H1 (cell line): Measurements from ENCODE around the gene PC. TPM values are rescaled to one million over a fixed set of nuclear protein-coding genes. Genes with fewer than 3 reads are reported as not detected.

Source experiments
- CTCF ChIA-PET: fragments of 300-600 bp; sonication (Branson Sonifier 250); formaldehyde crosslinking; loops from one replicate; lab custom pipeline; 2021; ENCODE audit not compliant: partially characterized antibody; lab: Charles Lee
- POLR2A ChIA-PET: fragments of 300-600 bp; sonication (Branson Sonifier 250); formaldehyde crosslinking; loops from one replicate; lab custom pipeline; 2021; ENCODE audit warnings: inconsistent platforms; ENCODE audit not compliant: partially characterized antibody; lab: Charles Lee
- DNase-seq, 2 experiments: peaks; one replicate each; pipeline versions ENCODE4 v3.0.0 to v3.0.0-alpha.2; 2010 to 2022; ENCODE audit warnings: low spot score in 2 of 2, low read depth in 1 of 2, mixed read lengths in 1 of 2
- FAIRE-seq: peaks from 2 replicates; lab custom pipeline; 2011; peaks lifted over from hg19 to GRCh38; lab: Jason Lieb, UNC
- H2AFZ ChIP-seq: 2 replicates; pipeline ENCODE4 v1.8.1; 2012; ENCODE audit warnings: low read length, inconsistent platforms
- H2AK5ac ChIP-seq: 2 replicates; pipeline ENCODE4 v1.6.1; 2013; ENCODE audit warnings: low read depth, low read length
- H2BK120ac ChIP-seq: replicated peaks from 2 replicates; pipeline ENCODE3; 2013; ENCODE audit warnings: low read depth, low read length, inconsistent platforms
- H2BK12ac ChIP-seq: 2 replicates; pipeline ENCODE4 v1.6.1; 2013; ENCODE audit warnings: low read depth, low read length
- H2BK15ac ChIP-seq: 2 replicates; pipeline ENCODE4 v1.6.1; 2013; ENCODE audit warnings: low read length
- H2BK20ac ChIP-seq: 2 replicates; pipeline ENCODE4 v1.6.1; 2013; ENCODE audit warnings: low read length
- H2BK5ac ChIP-seq: 2 replicates; pipeline ENCODE4 v1.6.1; 2013; ENCODE audit warnings: low read depth, low read length
- H3K14ac ChIP-seq: 2 replicates; pipeline ENCODE4 v1.6.1; 2013; ENCODE audit warnings: inconsistent platforms; ENCODE audit not compliant: insufficient read length
- H3K18ac ChIP-seq: 2 replicates; pipeline ENCODE4 v1.6.1; 2013; ENCODE audit warnings: low read length; ENCODE audit errors: extremely low read depth
- H3K23ac ChIP-seq: 2 replicates; pipeline ENCODE4 v1.6.1; 2013; ENCODE audit warnings: inconsistent platforms; ENCODE audit not compliant: insufficient read length
- H3K23me2 ChIP-seq: 2 replicates; pipeline ENCODE4 v1.6.1; 2013; ENCODE audit warnings: low read depth, low read length
- H3K27ac ChIP-seq: 2 replicates; pipeline ENCODE4 v1.6.1; 2011; ENCODE audit warnings: low read depth, low read length, inconsistent platforms
- H3K27me3 ChIP-seq, 4 experiments: replicated peaks in 1 of 4; 1 replicate in 1 of 4; 2 replicates in 3 of 4; pipeline versions ENCODE4 v1.6.1 to v1.8.1; 2011 to 2013; ENCODE audit warnings: low read length in 3 of 4, mild to moderate bottlenecking in 3 of 4, inconsistent platforms in 2 of 4, mixed read lengths in 2 of 4, moderate library complexity in 1 of 4; ENCODE audit not compliant: control insufficient read depth in 3 of 4, insufficient read depth in 3 of 4; ENCODE audit errors: extremely low read depth in 1 of 4
- H3K36me3 ChIP-seq, 4 experiments: 2 replicates each; pipeline versions ENCODE4 v1.6.1 to v1.8.1; 2011 to 2013; ENCODE audit warnings: mild to moderate bottlenecking in 4 of 4, low read length in 3 of 4, moderate library complexity in 2 of 4, control low read depth in 1 of 4, inconsistent platforms in 1 of 4; ENCODE audit not compliant: insufficient read depth in 4 of 4, control insufficient read depth in 2 of 4
- H3K4ac ChIP-seq: replicated peaks from 2 replicates; pipeline ENCODE3; 2013; ENCODE audit warnings: low read length, low read depth, mixed read lengths, inconsistent platforms; ENCODE audit not compliant: insufficient read length
- H3K4me1 ChIP-seq, 4 experiments: replicated peaks in 1 of 4; 1 replicate in 1 of 4; 2 replicates in 3 of 4; pipeline versions ENCODE4 v1.6.1 to v1.8.1; 2011 to 2013; ENCODE audit warnings: low read length in 3 of 4, inconsistent platforms in 2 of 4, mixed read lengths in 1 of 4; ENCODE audit not compliant: insufficient read depth in 4 of 4, control insufficient read depth in 3 of 4
- H3K4me2 ChIP-seq, 2 experiments: 2 replicates each; pipeline versions ENCODE4 v1.6.1 to v1.8.1; 2011 to 2013; ENCODE audit warnings: low read depth in 2 of 2, low read length in 2 of 2, control low read depth in 1 of 2, inconsistent platforms in 1 of 2, mild to moderate bottlenecking in 1 of 2; ENCODE audit not compliant: insufficient read depth in 1 of 2
- H3K4me3 ChIP-seq, 4 experiments: fragments of 200-600, 300-600 bp in 1 of 4; sonication (generic), shearing (Covaris generic), sonication (Bioruptor Twin) in 1 of 4; 2 replicates each; pipeline versions ENCODE4 v1.5.1 to v1.8.1; 2011 to 2016; ENCODE audit warnings: low read length in 4 of 4, low read depth in 3 of 4, control low read depth in 2 of 4, inconsistent platforms in 2 of 4, mild to moderate bottlenecking in 2 of 4, mixed read lengths in 1 of 4, moderate library complexity in 1 of 4; ENCODE audit not compliant: insufficient read depth in 2 of 4; ENCODE audit errors: extremely low read depth in 1 of 4
- H3K56ac ChIP-seq: replicated peaks from 2 replicates; pipeline ENCODE3; 2013; ENCODE audit warnings: low read depth, mild to moderate bottlenecking, mixed read lengths, low read length, inconsistent platforms; ENCODE audit not compliant: insufficient read length
- H3K79me1 ChIP-seq: 2 replicates; pipeline ENCODE4 v1.6.1; 2013; ENCODE audit warnings: low read depth, low read length, control low read depth
- H3K79me2 ChIP-seq, 2 experiments: 2 replicates each; pipeline versions ENCODE4 v1.6.1 to v1.8.1; 2012 to 2013; ENCODE audit warnings: low read length in 2 of 2, mild to moderate bottlenecking in 2 of 2, inconsistent platforms in 1 of 2; ENCODE audit not compliant: insufficient read depth in 2 of 2, control insufficient read depth in 1 of 2
- H3K9ac ChIP-seq, 4 experiments: replicated peaks in 1 of 4; 1 replicate in 1 of 4; 2 replicates in 3 of 4; pipeline versions ENCODE4 v1.6.1 to v1.8.1; 2011 to 2013; ENCODE audit warnings: low read depth in 3 of 4, low read length in 3 of 4, control low read depth in 2 of 4, mild to moderate bottlenecking in 2 of 4, moderate library complexity in 2 of 4, inconsistent platforms in 1 of 4; ENCODE audit errors: extremely low read depth in 1 of 4
- H3K9me3 ChIP-seq, 2 experiments: 2 replicates each; pipeline versions ENCODE4 v1.6.1 to v1.8.1; 2012 to 2013; ENCODE audit warnings: mild to moderate bottlenecking in 2 of 2, moderate library complexity in 2 of 2, control low read depth in 1 of 2, inconsistent platforms in 1 of 2, low read depth in 1 of 2, low read length in 1 of 2, mixed read lengths in 1 of 2; ENCODE audit not compliant: insufficient read depth in 2 of 2
- H4K20me1 ChIP-seq, 2 experiments: replicated peaks in 1 of 2; 2 replicates each; pipeline versions ENCODE3 to v1.8.1; 2011 to 2013; ENCODE audit warnings: inconsistent platforms in 2 of 2, low read length in 2 of 2, mild to moderate bottlenecking in 1 of 2; ENCODE audit not compliant: insufficient read depth in 2 of 2, control insufficient read depth in 1 of 2
- H4K5ac ChIP-seq: 2 replicates; pipeline ENCODE4 v1.6.1; 2013; ENCODE audit warnings: low read length, low read depth, mixed read lengths, inconsistent platforms; ENCODE audit not compliant: insufficient read length
- H4K8ac ChIP-seq: 2 replicates; pipeline ENCODE4 v1.8.0; 2013; ENCODE audit warnings: mild to moderate bottlenecking, moderate library complexity, low read length, inconsistent platforms; ENCODE audit not compliant: insufficient read depth; ENCODE audit errors: extremely low read depth
- H4K91ac ChIP-seq: replicated peaks from 2 replicates; pipeline ENCODE3; 2013; ENCODE audit warnings: low read length, mixed read lengths, inconsistent platforms; ENCODE audit not compliant: insufficient read length
- ASH2L ChIP-seq: fragments of 200-600, 300-600 bp; sonication (generic); IDR thresholded peaks from one replicate; pipeline ENCODE4 v1.7.1; 2017; ENCODE audit warnings: low read length
- BCL11A ChIP-seq, 2 experiments: IDR thresholded peaks; one replicate each; pipeline ENCODE4 v1.6.1; 2011; ENCODE audit warnings: low read depth in 2 of 2, low read length in 2 of 2, mild to moderate bottlenecking in 2 of 2
- CBX8 ChIP-seq: fragments of 300-800, 300-1000 bp; sonication (generic); IDR thresholded peaks from 2 replicates; pipeline ENCODE4 v1.7.1; 2016; ENCODE audit warnings: low read depth, low read length, borderline replicate concordance
- CEBPB ChIP-seq: IDR thresholded peaks from 2 replicates; pipeline ENCODE4 v1.6.1; 2012; ENCODE audit warnings: low read depth, low read length
- CTBP2 ChIP-seq: IDR thresholded peaks from 2 replicates; pipeline ENCODE4 v1.7.0; 2011; ENCODE audit warnings: borderline replicate concordance, mild to moderate bottlenecking, moderate library complexity, mixed read lengths, low read length; ENCODE audit not compliant: insufficient read depth, insufficient read length
- HDAC2 ChIP-seq, 2 experiments: fragments of 300-600 bp in 1 of 2; sonication (generic) in 1 of 2; IDR thresholded peaks; 2 replicates each; pipeline ENCODE4 v1.6.1; 2011 to 2012; ENCODE audit warnings: low read depth in 2 of 2, low read length in 2 of 2, mild to moderate bottlenecking in 2 of 2, moderate library complexity in 2 of 2, borderline replicate concordance in 1 of 2, inconsistent platforms in 1 of 2
- PHF8 ChIP-seq: fragments of 200-600 bp; sonication (generic); conservative IDR thresholded peaks from 2 replicates; pipeline ENCODE4 v1.7.1; 2012; ENCODE audit warnings: low read depth, mild to moderate bottlenecking, inconsistent platforms, low read length, moderate library complexity
- SIX5 ChIP-seq: IDR thresholded peaks from 2 replicates; pipeline ENCODE4 v1.6.1; 2011; ENCODE audit warnings: mild to moderate bottlenecking, low read depth, low read length
- WGBS, 2 experiments: shearing (Covaris generic) in 1 of 2; methylation state at CpG; one replicate each; pipeline versions ENCODE4 v1.1.6 to v1.1.7; 2013 to 2015; ENCODE audit warnings: low lambda C conversion rate in 2 of 2, mixed read lengths in 2 of 2, inconsistent platforms in 1 of 2, low coverage in 1 of 2, missing lambda C conversion rate in 1 of 2; ENCODE audit not compliant: insufficient replicate concordance in 2 of 2, insufficient coverage in 1 of 2, insufficient read length in 1 of 2; ENCODE audit errors: extremely low coverage in 1 of 2, missing lambda C conversion rate in 1 of 2; 5-methylcytosine and 5-hydroxymethylcytosine counted together
- polyA plus RNA-seq, 7 experiments: library from polyadenylated mRNA; depleted of rRNA in 3 of 7; stranded (reverse) in 5 of 7; unstranded in 2 of 7; fragments of >200 nt in 5 of 7; fragments of 200-250 nt in 2 of 7; gene quantifications; 1 replicate in 5 of 7; 2 replicates in 1 of 7; 4 replicates in 1 of 7; pipeline versions ENCODE4 v1.2.1 to v1.2.3, GENCODE V29; 2011 to 2013; ENCODE audit warnings: missing spikeins in 2 of 7, mixed read lengths in 2 of 7
- total RNA-seq: library from RNA; stranded (reverse); fragmentation: NEBNext Ultra II Directional; extraction: Animal tissue kit (Norgen Biotek cat#: 25700); gene quantifications from 2 replicates; pipeline ENCODE4 v1.2.1, GENCODE V29; 2021
- TF ChIP-seq, protein P1 (sequence below): IDR thresholded peaks from 2 replicates; pipeline ENCODE4 v1.6.1; 2011; ENCODE audit warnings: low read depth, mild to moderate bottlenecking, low read length; ENCODE audit not compliant: insufficient read depth

Gene PC
- total and polyA plus RNA-seq, 2 of the 8 experiments (the other 6 are each of a cell fraction or from before 2014, with no cell fraction given): 11.5 to 27.5 TPM

DNA sequence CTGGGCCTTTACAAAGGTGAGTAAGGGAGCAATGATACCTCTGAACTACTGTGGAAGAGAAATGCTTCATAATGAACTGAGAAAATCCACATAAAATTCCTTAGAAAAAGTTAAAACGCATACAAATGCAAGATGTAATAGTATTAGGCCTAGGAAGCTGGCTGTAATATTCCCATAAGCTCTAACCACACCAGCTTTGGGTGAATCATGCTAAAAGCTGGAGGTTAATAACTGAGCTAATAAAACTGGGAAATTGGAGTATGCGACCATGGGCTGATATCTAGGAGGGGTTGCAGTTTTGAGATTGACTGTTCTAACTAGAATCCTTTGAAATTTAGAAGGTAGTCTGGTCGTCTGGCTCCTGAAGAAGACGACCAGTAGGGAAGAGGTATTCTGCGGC is 143.5 kb downstream of the PC start:
- Histone ChIP-seq H2AFZ (no peak overlapping the region), H3K4me1 (peaks cover 2 to 13% (median 5%) of the 10 kb centered on the region in 4 experiments; a peak in 6 of 7 replicates), H4K91ac (no peak overlapping the region), H4K20me1 (no peaks in the 10 kb centered on the region), H3K36me3 (peaks cover 0 to 9% (median 3%) of the 10 kb centered on the region in 4 experiments; a peak in 3 of 8 replicates), H2BK15ac (no peak overlapping the region), H3K56ac (no peak overlapping the region), H3K79me2 (no peaks in the 10 kb centered on the region), H2BK20ac (no peak overlapping the region), H3K4me3 (no peak overlapping the region), H3K4me2 (no peak overlapping the region), H4K8ac (no peak overlapping the region), H3K27ac (no peak overlapping the region), H3K23ac (no peak overlapping the region), H3K14ac (no peak overlapping the region), H2BK5ac (no peak overlapping the region), H2AK5ac (no peak overlapping the region), H2BK12ac (no peak overlapping the region), H3K79me1 (no peaks in the 10 kb centered on the region), H3K18ac (no peak overlapping the region; the same call in 1 of the 2 replicates), H3K23me2 (no peaks in the 10 kb centered on the region; the same call in 1 of the 2 replicates), H3K9me3 (no peaks in the 10 kb centered on the region), H4K5ac (no peak overlapping the region), H2BK120ac (no peak overlapping the region), H3K4ac (peak overlapping the region; percentile 28), H3K9ac (no peak overlapping the region), H3K27me3 (no peaks in the 10 kb centered on the region)
- DNase-seq (no peak), FAIRE-seq (no peak)
- POLR2A ChIA-PET: interaction anchor here (1.5 kb wide), 1 partner anchor 91 kb away, joined by 3 read pairs; no protein-coding TSS in a partner anchor
- no peak for TF ChIP-seq SIX5
- no peak for TF ChIP-seq BCL11A (IDR thresholded peaks at IDR 0.05; ENCODE audit: low read depth in 2 of 2, low read length in 2 of 2)
- no peak for TF ChIP-seq CBX8
- TF ChIP-seq CTBP2: no peak
- TF ChIP-seq, protein P1, sequence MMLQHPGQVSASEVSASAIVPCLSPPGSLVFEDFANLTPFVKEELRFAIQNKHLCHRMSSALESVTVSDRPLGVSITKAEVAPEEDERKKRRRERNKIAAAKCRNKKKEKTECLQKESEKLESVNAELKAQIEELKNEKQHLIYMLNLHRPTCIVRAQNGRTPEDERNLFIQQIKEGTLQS: no peak
- TF ChIP-seq ASH2L: no peak
- TF ChIP-seq CEBPB: no peak
- no peak for TF ChIP-seq HDAC2 (IDR thresholded peaks at IDR 0.05; ENCODE audit: borderline replicate concordance in 1 of 2, low read depth in 2 of 2, low read length in 2 of 2)
- no peak for TF ChIP-seq PHF8
- WGBS, 2 experiments: 86% methylated on average over 5 of the region's 5 CpGs; no CpG with 5 or more reads in 1 of the 2 experiments
- CTCF ChIA-PET: no interaction called here
